C1 segment of cervical spinal cord (tissue), 14 donors: Measurements from ENCODE around the gene E4F1.

ENCODE experiments used
- DNase-seq, 14 donors: peaks; one replicate each; lab custom pipeline; 2025; lab: John Stamatoyannopoulos, UW

The E4F1 gene

GRCh38 chr16:2223221-2223941 lies at the start of gene E4F1:
E4F1 (plus strand) TSS chr16:2223591; CDS start chr16:2223614, 23 bp downstream.
- peak; percentile 86 to 99 (median 95) for DNase-seq

- no peak for DNase-seq
Observed at GRCh38 chr16:2173916-2174315, 49.5 kb upstream of the E4F1 start.

- peak in 1 of 14 donors; percentile 56 for DNase-seq
Observed at GRCh38 chr16:2174396-2175131, 48.8 kb upstream of the E4F1 start.

- no peak for DNase-seq
Observed at GRCh38 chr16:2175454-2175853, 47.9 kb upstream of the E4F1 start.

- DNase-seq: no peak
Observed at GRCh38 chr16:2176047-2176446, 47.3 kb upstream of the E4F1 start.

- no peak for DNase-seq
Observed at GRCh38 chr16:2177101-2177500, 46.3 kb upstream of the E4F1 start.

GRCh38 chr16:2177561-2177960 lies 45.8 kb upstream of the E4F1 start:
- DNase-seq: no peak

- DNase-seq: no peak
Observed at GRCh38 chr16:2178321-2179106, 44.9 kb upstream of the E4F1 start.

GRCh38 chr16:2179107-2179501 lies 44.3 kb upstream of the E4F1 start:
- DNase-seq: no peak

- DNase-seq: no peak
Observed at GRCh38 chr16:2179576-2179975, 43.8 kb upstream of the E4F1 start.

GRCh38 chr16:2180461-2180860 lies 42.9 kb upstream of the E4F1 start:
- no peak for DNase-seq

- DNase-seq: no peak
Observed at GRCh38 chr16:2180962-2181923, 42.1 kb upstream of the E4F1 start.

- DNase-seq: no peak
Observed at GRCh38 chr16:2181952-2182351, 41.4 kb upstream of the E4F1 start.

GRCh38 chr16:2183671-2184070 lies 39.7 kb upstream of the E4F1 start:
- no peak for DNase-seq

GRCh38 chr16:2184346-2184745 lies 39.0 kb upstream of the E4F1 start:
- DNase-seq: no peak

GRCh38 chr16:2184962-2185361 lies 38.4 kb upstream of the E4F1 start:
- DNase-seq: no peak

- no peak for DNase-seq
Observed at GRCh38 chr16:2186064-2186463, 37.3 kb upstream of the E4F1 start.

GRCh38 chr16:2186505-2186904 lies 36.9 kb upstream of the E4F1 start:
- DNase-seq: no peak

- DNase-seq: no peak
Observed at GRCh38 chr16:2187212-2187611, 36.2 kb upstream of the E4F1 start.

GRCh38 chr16:2188395-2188794 lies 35.0 kb upstream of the E4F1 start:
- DNase-seq: no peak

- no peak for DNase-seq
Observed at GRCh38 chr16:2189252-2189893, 34.0 kb upstream of the E4F1 start.
